HG02885 (cell line): Measurements from ENCODE around the gene LGR6.
"Not testable (repeated sequence)": the region's sequence is repeated elsewhere in the genome, so short reads cannot be mapped to it uniquely, and the experiment has no call there.

Experiments used
- ATAC-seq: cut with Tn5 transposase; IDR thresholded peaks from one replicate; pipeline ENCODE4 v1.9.1; 2021; ENCODE audit warnings: mild to moderate bottlenecking; ENCODE audit not compliant: unreplicated experiment, poor library complexity

LGR6 gene

GRCh38 chr1:202172015-202172355 is 21.6 kb upstream of the LGR6 start:
- no peak for ATAC-seq

- no peak for ATAC-seq
Measured at GRCh38 chr1:202173993-202174392, 19.6 kb upstream of the LGR6 start.

- ATAC-seq, result no peak
Measured at GRCh38 chr1:202176949-202177927, 16.4 kb upstream of the LGR6 start.

GRCh38 chr1:202179828-202180750 is 13.5 kb upstream of the LGR6 start:
- ATAC-seq, result no peak

- ATAC-seq, result not testable (repeated sequence)
Measured at GRCh38 chr1:202180751-202181139, 12.9 kb upstream of the LGR6 start.

- no peak for ATAC-seq
Measured at GRCh38 chr1:202181586-202181985, 12.0 kb upstream of the LGR6 start.

- ATAC-seq, result no peak
Measured at GRCh38 chr1:202182040-202182877, 11.3 kb upstream of the LGR6 start.

- peak; percentile 53 for ATAC-seq
Measured at GRCh38 chr1:202184750-202185460, 8.7 kb upstream of the LGR6 start.

- no peak for ATAC-seq
Measured at GRCh38 chr1:202186327-202186726, 7.3 kb upstream of the LGR6 start.

- no peak for ATAC-seq
Measured at GRCh38 chr1:202187041-202187671, 6.4 kb upstream of the LGR6 start.

GRCh38 chr1:202187697-202188407 is 5.7 kb upstream of the LGR6 start:
- ATAC-seq, result no peak

- ATAC-seq, result no peak
Measured at GRCh38 chr1:202189001-202189790, 4.4 kb upstream of the LGR6 start.

GRCh38 chr1:202189918-202190715 is 3.5 kb upstream of the LGR6 start:
- ATAC-seq, result no peak

GRCh38 chr1:202191391-202191790 is 2.2 kb upstream of the LGR6 start:
- ATAC-seq, result not testable (repeated sequence)

GRCh38 chr1:202192770-202193613 is 607 bp upstream of the LGR6 start:
- peak; percentile 44 for ATAC-seq

GRCh38 chr1:202194328-202194648 is 689 bp downstream of the LGR6 start:
- ATAC-seq, result no peak
